Breast epithelium (tissue), 4 donors: ENCODE data around the gene NAGPA. TPM values are rescaled to one million over a fixed set of nuclear protein-coding genes. Genes with fewer than 3 reads are reported as not detected.

ENCODE experiments used
- DNase-seq, 2 donors: peaks; one replicate each; pipeline ENCODE4 v3.0.0-alpha.2; 2019; ENCODE audit warnings: low spot score in 2 of 2
- H3K27ac ChIP-seq, 2 donors: fragments of 200-600 bp; sonication (generic) in 1 of 2; one replicate each; pipeline ENCODE4 v1.5.1; 2016 to 2019; ENCODE audit warnings: mild to moderate bottlenecking in 1 of 2
- H3K27me3 ChIP-seq, 2 donors: fragments of 200-600 bp; sonication (generic) in 1 of 2; one replicate each; pipeline versions ENCODE4 v1.5.1 to v1.6.0; 2017 to 2019; ENCODE audit warnings: control low read depth in 1 of 2, mild to moderate bottlenecking in 1 of 2
- H3K36me3 ChIP-seq: fragments of 200-600 bp; one replicate; pipeline ENCODE4 v1.5.1; 2019
- H3K4me1 ChIP-seq, 2 donors: fragments of 200-600 bp; sonication (generic); one replicate each; pipeline ENCODE4 v1.5.1; 2016 to 2019; ENCODE audit warnings: control low read depth in 1 of 2
- H3K4me3 ChIP-seq, 3 donors: fragments of 200-600 bp; sonication (generic); 1 replicate in 2 of 3; 2 replicates in 1 of 3; pipeline ENCODE4 v1.5.1; 2016 to 2019; ENCODE audit warnings: mild to moderate bottlenecking in 3 of 3, moderate library complexity in 2 of 3
- H3K9me3 ChIP-seq, 2 donors: fragments of 200-600 bp; sonication (generic) in 1 of 2; one replicate each; pipeline ENCODE4 v1.5.1; 2016 to 2019; ENCODE audit warnings: control low read depth in 1 of 2
- POLR2A ChIP-seq: fragments of 450-650 bp; IDR thresholded peaks from one replicate; pipeline ENCODE4 v1.6.1; 2016; ENCODE audit warnings: antibody characterized with exemption, mild to moderate bottlenecking, moderate library complexity
- POLR2AphosphoS5 ChIP-seq, 3 donors: sonication (generic); formaldehyde crosslinking; IDR thresholded peaks; one replicate each; pipeline ENCODE4 v1.6.1; 2017; ENCODE audit warnings: antibody characterized with exemption in 3 of 3
- intact Hi-C: fragments of 100-400 bp; cut with DNase I; formaldehyde crosslinking; loops from one replicate; pipeline ENCODE4 v1.15.1; 2023; ENCODE audit warnings: low total_unique reads
- total RNA-seq, 3 donors: library from RNA; depleted of rRNA; stranded (reverse); fragments of >200 nt; gene quantifications; one replicate each; pipeline ENCODE4 v1.1.0, GENCODE V29; 2016
- TF ChIP-seq, protein P1 (sequence below), 3 donors: fragments of 450-650 bp; IDR thresholded peaks; one replicate each; pipeline ENCODE4 v1.5.1; 2016 to 2017; ENCODE audit warnings: antibody characterized with exemption in 3 of 3, mild to moderate bottlenecking in 3 of 3, moderate library complexity in 3 of 3

Gene NAGPA
- total RNA-seq, 3 donors from 2014 or later, result 18.4 to 26.2 (median 21.8) TPM

DNA sequence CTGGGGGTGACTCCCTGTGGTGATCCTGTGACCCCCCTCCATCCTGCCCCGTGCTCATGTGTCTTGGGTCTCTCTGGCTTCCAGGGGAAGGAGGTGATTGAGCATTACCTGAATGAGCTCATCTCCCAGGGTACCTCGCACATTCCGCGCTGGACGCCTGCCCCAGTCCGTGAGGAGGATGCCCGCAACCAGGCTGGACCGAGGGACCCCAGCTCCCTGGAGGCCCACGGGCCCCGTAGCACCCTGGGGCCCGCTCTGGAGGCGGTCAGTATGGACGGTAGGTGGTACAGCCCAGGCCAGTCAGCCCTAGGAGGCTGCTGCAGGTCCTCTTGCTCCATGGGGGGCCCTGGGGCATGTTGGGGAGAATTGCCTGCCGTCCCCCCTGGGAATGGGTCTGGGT, 42.0 kb downstream of the NAGPA start:
- DNase-seq, result no peak
- no peaks in the 10 kb centered on the region for H3K9me3 ChIP-seq
- TF ChIP-seq POLR2A (no peak), POLR2AphosphoS5 (IDR thresholded peaks at IDR 0.05) (no peak)
- TF ChIP-seq, protein P1, sequence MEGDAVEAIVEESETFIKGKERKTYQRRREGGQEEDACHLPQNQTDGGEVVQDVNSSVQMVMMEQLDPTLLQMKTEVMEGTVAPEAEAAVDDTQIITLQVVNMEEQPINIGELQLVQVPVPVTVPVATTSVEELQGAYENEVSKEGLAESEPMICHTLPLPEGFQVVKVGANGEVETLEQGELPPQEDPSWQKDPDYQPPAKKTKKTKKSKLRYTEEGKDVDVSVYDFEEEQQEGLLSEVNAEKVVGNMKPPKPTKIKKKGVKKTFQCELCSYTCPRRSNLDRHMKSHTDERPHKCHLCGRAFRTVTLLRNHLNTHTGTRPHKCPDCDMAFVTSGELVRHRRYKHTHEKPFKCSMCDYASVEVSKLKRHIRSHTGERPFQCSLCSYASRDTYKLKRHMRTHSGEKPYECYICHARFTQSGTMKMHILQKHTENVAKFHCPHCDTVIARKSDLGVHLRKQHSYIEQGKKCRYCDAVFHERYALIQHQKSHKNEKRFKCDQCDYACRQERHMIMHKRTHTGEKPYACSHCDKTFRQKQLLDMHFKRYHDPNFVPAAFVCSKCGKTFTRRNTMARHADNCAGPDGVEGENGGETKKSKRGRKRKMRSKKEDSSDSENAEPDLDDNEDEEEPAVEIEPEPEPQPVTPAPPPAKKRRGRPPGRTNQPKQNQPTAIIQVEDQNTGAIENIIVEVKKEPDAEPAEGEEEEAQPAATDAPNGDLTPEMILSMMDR (IDR thresholded peaks at IDR 0.05), result no peak
- H3K36me3 ChIP-seq, result no peaks in the 10 kb centered on the region
- H3K4me3 ChIP-seq, result no peak overlapping the region
- peaks cover 0 to 42% of the 10 kb centered on the region in 2 donors for H3K27me3 ChIP-seq
- intact Hi-C loops, result no loop called here
- H3K4me1 ChIP-seq, result no peaks in the 10 kb centered on the region
- H3K27ac ChIP-seq, result no peak overlapping the region

DNA sequence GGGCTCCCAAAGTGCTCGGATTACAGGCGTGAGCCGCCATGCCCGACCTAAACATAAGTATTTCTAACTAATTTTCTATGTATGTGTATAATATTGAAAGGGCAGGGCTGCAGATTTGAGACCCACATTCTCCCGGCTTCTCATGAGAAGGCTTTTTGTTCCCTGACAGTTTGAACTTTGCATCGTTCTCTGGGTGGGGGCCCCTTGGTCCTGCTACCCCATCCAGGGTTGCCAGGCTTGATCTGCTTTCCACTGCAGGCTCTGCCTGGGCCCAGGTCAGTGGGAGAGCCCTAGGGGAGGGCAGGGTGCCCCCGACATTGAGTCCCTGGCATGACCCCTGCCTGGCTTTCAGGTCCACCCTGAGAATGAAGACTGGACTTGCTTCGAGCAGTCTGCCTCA, 43.3 kb downstream of the NAGPA start:
- DNase-seq, result no peak
- intact Hi-C loops, result no loop called here
- Histone ChIP-seq H3K36me3 (no peaks in the 10 kb centered on the region), H3K27ac (no peak overlapping the region), H3K27me3 (peaks cover 0 to 42% of the 10 kb centered on the region in 2 donors), H3K4me3 (no peak overlapping the region), H3K9me3 (no peaks in the 10 kb centered on the region), H3K4me1 (no peaks in the 10 kb centered on the region)
- TF ChIP-seq POLR2A (no peak), POLR2AphosphoS5 (IDR thresholded peaks at IDR 0.05) (no peak)
- TF ChIP-seq, protein P1 (IDR thresholded peaks at IDR 0.05), result no peak

DNA sequence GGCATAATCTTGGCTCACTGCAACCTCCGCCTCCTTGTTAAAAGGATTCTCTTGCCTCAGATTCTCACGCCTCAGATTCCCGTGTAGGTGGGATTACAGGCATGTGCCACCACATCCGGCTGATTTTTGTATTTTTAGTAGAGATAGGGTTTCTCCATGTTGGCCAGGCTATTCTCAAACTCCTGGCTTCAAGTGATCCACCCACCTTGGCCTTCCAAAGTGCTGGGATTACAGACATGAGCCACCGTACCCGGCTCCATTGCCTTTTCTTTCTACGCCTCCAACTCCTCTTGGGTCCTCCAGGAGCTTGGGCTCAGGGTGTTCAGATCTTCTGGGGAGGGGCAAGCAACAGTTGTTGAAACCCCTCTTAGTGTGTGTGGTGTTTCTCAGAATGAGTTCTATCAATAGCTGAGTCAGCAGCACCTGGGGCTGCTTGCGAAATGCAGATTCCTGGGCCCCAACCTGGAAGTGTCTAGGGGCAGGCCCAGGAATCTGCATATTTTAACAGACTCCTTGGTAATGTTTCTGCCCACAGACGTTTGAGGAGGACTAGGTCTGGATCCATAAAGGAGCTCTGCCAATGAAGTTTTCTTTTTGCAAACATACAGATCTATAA, 44.2 kb downstream of the NAGPA start:
- Histone ChIP-seq H3K27me3 (peaks cover 0 to 42% of the 10 kb centered on the region in 2 donors), H3K4me1 (no peaks in the 10 kb centered on the region), H3K36me3 (no peaks in the 10 kb centered on the region), H3K9me3 (no peaks in the 10 kb centered on the region), H3K4me3 (no peak overlapping the region), H3K27ac (no peak overlapping the region)
- intact Hi-C loops, result no loop called here
- TF ChIP-seq POLR2A (no peak), POLR2AphosphoS5 (IDR thresholded peaks at IDR 0.05) (no peak)
- TF ChIP-seq, protein P1 (IDR thresholded peaks at IDR 0.05), result no peak
- DNase-seq, result no peak

DNA sequence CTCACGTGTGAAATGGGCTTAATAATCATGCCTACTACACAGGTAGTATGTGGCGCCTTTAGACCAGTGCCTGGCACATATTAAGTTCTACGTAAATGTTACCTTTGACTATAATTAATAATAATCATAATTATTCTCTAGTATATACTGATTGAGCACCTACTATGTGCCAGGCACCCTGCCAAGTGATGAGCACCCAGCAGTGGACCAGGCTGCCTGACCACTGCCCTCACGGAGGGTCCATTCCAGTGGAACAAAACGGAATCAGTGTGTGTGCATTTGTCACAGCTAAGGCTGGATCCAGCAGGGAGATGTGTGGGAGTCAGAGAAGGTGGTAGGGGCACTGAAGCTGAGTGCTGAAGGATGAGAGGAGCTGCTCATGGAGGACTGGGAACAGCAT, 45.1 kb downstream of the NAGPA start:
- no peak for TF ChIP-seq POLR2AphosphoS5 (IDR thresholded peaks at IDR 0.05)
- TF ChIP-seq, protein P1 (IDR thresholded peaks at IDR 0.05), result no peak
- no peak for TF ChIP-seq POLR2A
- no peaks in the 10 kb centered on the region for H3K36me3 ChIP-seq
- no peaks in the 10 kb centered on the region for H3K4me1 ChIP-seq
- no peak overlapping the region for H3K27ac ChIP-seq
- intact Hi-C loops, result no loop called here
- no peaks in the 10 kb centered on the region for H3K9me3 ChIP-seq
- no peak overlapping the region for H3K4me3 ChIP-seq
- H3K27me3 ChIP-seq, result peaks cover 0 to 42% of the 10 kb centered on the region in 2 donors
- DNase-seq, result no peak

DNA sequence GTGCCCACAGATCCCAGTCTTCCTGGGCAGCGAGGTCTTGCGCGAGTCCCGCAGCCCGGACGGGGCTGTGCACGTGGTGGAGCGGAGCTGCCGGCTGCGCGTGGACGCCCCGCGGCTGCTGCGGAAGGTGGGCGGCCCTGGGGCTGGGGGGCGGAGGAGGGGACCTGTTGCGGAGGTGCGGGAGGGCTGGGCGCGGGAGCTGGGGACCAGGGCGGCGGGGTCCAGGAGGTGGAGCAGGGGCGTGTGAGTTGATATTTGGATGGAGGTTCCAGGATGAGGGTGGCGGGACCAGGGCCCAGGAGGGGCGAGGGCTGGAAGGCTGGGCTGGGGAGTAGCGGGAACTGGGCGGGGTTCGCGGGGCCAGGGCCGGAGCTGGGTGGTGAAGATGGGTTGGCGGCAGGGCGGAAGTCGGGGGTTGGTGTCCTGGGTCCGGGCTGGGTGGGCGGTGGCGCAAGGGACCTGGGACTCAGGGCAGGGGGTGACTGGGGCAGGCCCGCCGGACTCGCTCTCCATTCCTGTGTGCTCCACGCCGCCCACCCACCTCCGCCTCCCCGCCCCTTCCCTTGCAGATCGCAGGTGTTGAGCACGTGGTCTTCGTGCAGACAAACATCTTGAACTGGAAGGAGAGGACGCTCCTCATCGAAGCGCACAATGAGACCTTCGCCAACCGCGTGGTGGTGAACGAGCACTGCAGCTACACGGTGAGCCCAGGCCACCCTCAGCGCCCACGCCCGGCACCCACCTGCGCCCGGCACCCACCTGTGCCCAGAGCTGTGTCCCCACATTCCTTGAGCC, 46.0 kb downstream of the NAGPA start:
- Histone ChIP-seq H3K4me1 (no peaks in the 10 kb centered on the region), H3K4me3 (peak overlapping the region in 2 of 3 donors; percentile 18 to 47), H3K36me3 (no peaks in the 10 kb centered on the region), H3K9me3 (no peaks in the 10 kb centered on the region), H3K27me3 (peaks cover 0 to 42% of the 10 kb centered on the region in 2 donors), H3K27ac (no peak overlapping the region)
- no peak for DNase-seq
- intact Hi-C loops, result no loop called here
- TF ChIP-seq, protein P1 (IDR thresholded peaks at IDR 0.05), result no peak
- no peak for TF ChIP-seq POLR2AphosphoS5 (IDR thresholded peaks at IDR 0.05)
- TF ChIP-seq POLR2A, result no peak
